Measurements from ENCODE around the gene ACTR6. TPM values are rescaled to one million over a fixed set of nuclear protein-coding genes. Genes with fewer than 3 reads are reported as not detected.

The ACTR6 gene
- total RNA-seq = 10 to 100 TPM; 28.9 to 39.6 TPM

- H3K27ac Mint-ChIP-seq = peak within 1 kb of the TSS; percentile 96 to 98
- peaks cover 6 to 13% of the 10 kb centered on the region in 2 donors for H3K36me3 Mint-ChIP-seq
- no peaks in the 10 kb centered on the region for H3K9me3 Mint-ChIP-seq
- peak; percentile 90 for ATAC-seq
- peak; percentile 93 for DNase-seq (ENCODE audit: low spot score in 2 of 2)
These were observed at the start of gene ACTR6 for GRCh38 chr12:100200463-100201181. Gene ACTR6 (plus strand): TSS chr12:100200815. CDS start chr12:100200852, 37 bp downstream.

GRCh38 chr12:100151769-100152168 lies 48.8 kb upstream of the ACTR6 start:
- no peaks in the 10 kb centered on the region for H3K9me3 Mint-ChIP-seq
- DNase-seq (ENCODE audit: low spot score in 2 of 2) = no peak
- H3K36me3 Mint-ChIP-seq = no peaks in the 10 kb centered on the region
- no peak for ATAC-seq
- H3K27ac Mint-ChIP-seq = peak overlapping the region in 1 of 2 donors; percentile 13

- no peaks in the 10 kb centered on the region for H3K36me3 Mint-ChIP-seq
- H3K27ac Mint-ChIP-seq = no peak overlapping the region
- ATAC-seq = no peak
- DNase-seq (ENCODE audit: low spot score in 2 of 2) = no peak
- no peaks in the 10 kb centered on the region for H3K9me3 Mint-ChIP-seq
These were observed 47.5 kb upstream of the ACTR6 start for GRCh38 chr12:100153131-100153530.

GRCh38 chr12:100154474-100155247 lies 46.0 kb upstream of the ACTR6 start:
- DNase-seq (ENCODE audit: low spot score in 2 of 2) (peak; percentile 78 to 80), ATAC-seq (peak; percentile 79 to 87)
- Mint-ChIP-seq H3K27ac (peak overlapping the region in 1 of 2 donors; percentile 39), H3K36me3 (no peaks in the 10 kb centered on the region), H3K9me3 (no peaks in the 10 kb centered on the region)

- ATAC-seq = no peak
- H3K36me3 Mint-ChIP-seq = no peaks in the 10 kb centered on the region
- H3K27ac Mint-ChIP-seq = peak overlapping the region in 1 of 2 donors; percentile 1
- no peaks in the 10 kb centered on the region for H3K9me3 Mint-ChIP-seq
- no peak for DNase-seq (ENCODE audit: low spot score in 2 of 2)
These were observed 43.7 kb upstream of the ACTR6 start for GRCh38 chr12:100156731-100157426.

- no peaks in the 10 kb centered on the region for H3K36me3 Mint-ChIP-seq
- no peaks in the 10 kb centered on the region for H3K9me3 Mint-ChIP-seq
- no peak for ATAC-seq
- H3K27ac Mint-ChIP-seq = peak overlapping the region in 1 of 2 donors; percentile 1
- no peak for DNase-seq (ENCODE audit: low spot score in 2 of 2)
These were observed 43.2 kb upstream of the ACTR6 start for GRCh38 chr12:100157427-100157821.

GRCh38 chr12:100158535-100158934 lies 42.1 kb upstream of the ACTR6 start:
- Mint-ChIP-seq H3K27ac (peak overlapping the region in 1 of 2 donors; percentile 41), H3K36me3 (no peaks in the 10 kb centered on the region), H3K9me3 (no peaks in the 10 kb centered on the region)
- DNase-seq (ENCODE audit: low spot score in 2 of 2) = no peak
- no peak for ATAC-seq

- ATAC-seq (no peak), DNase-seq (ENCODE audit: low spot score in 2 of 2) (no peak)
- no peaks in the 10 kb centered on the region for H3K36me3 Mint-ChIP-seq
- H3K9me3 Mint-ChIP-seq = no peaks in the 10 kb centered on the region
- no peak overlapping the region for H3K27ac Mint-ChIP-seq
These were observed 41.1 kb upstream of the ACTR6 start for GRCh38 chr12:100159391-100160104.

- no peaks in the 10 kb centered on the region for H3K9me3 Mint-ChIP-seq
- ATAC-seq = peak; percentile 98 to 99
- DNase-seq (ENCODE audit: low spot score in 2 of 2) = peak in 1 of 2 donors; percentile 64
- no peak overlapping the region for H3K27ac Mint-ChIP-seq
- H3K36me3 Mint-ChIP-seq = no peaks in the 10 kb centered on the region
These were observed 37.0 kb upstream of the ACTR6 start for GRCh38 chr12:100163416-100164152.

GRCh38 chr12:100164153-100164704 lies 36.4 kb upstream of the ACTR6 start:
- DNase-seq (ENCODE audit: low spot score in 2 of 2) (no peak), ATAC-seq (peak in 1 of 2 donors; percentile 21)
- H3K36me3 Mint-ChIP-seq = no peaks in the 10 kb centered on the region
- H3K9me3 Mint-ChIP-seq = no peaks in the 10 kb centered on the region
- H3K27ac Mint-ChIP-seq = no peak overlapping the region

- no peaks in the 10 kb centered on the region for H3K36me3 Mint-ChIP-seq
- no peak overlapping the region for H3K27ac Mint-ChIP-seq
- H3K9me3 Mint-ChIP-seq = no peaks in the 10 kb centered on the region
- DNase-seq (ENCODE audit: low spot score in 2 of 2) (no peak), ATAC-seq (no peak)
These were observed 35.3 kb upstream of the ACTR6 start for GRCh38 chr12:100165356-100165755.

- Mint-ChIP-seq H3K27ac (no peak overlapping the region), H3K36me3 (no peaks in the 10 kb centered on the region), H3K9me3 (no peaks in the 10 kb centered on the region)
- DNase-seq (ENCODE audit: low spot score in 2 of 2) (no peak), ATAC-seq (no peak)
These were observed 34.4 kb upstream of the ACTR6 start for GRCh38 chr12:100166232-100166631.

GRCh38 chr12:100168562-100168961 lies 32.1 kb upstream of the ACTR6 start:
- DNase-seq (ENCODE audit: low spot score in 2 of 2) (no peak), ATAC-seq (no peak)
- H3K36me3 Mint-ChIP-seq = peaks cover 0 to 4% of the 10 kb centered on the region in 2 donors
- no peaks in the 10 kb centered on the region for H3K9me3 Mint-ChIP-seq
- H3K27ac Mint-ChIP-seq = no peak overlapping the region

GRCh38 chr12:100169345-100169744 lies 31.3 kb upstream of the ACTR6 start:
- H3K36me3 Mint-ChIP-seq = peaks cover 0 to 4% of the 10 kb centered on the region in 2 donors
- no peak for DNase-seq (ENCODE audit: low spot score in 2 of 2)
- no peak overlapping the region for H3K27ac Mint-ChIP-seq
- ATAC-seq = no peak
- H3K9me3 Mint-ChIP-seq = no peaks in the 10 kb centered on the region

GRCh38 chr12:100170313-100170858 lies 30.2 kb upstream of the ACTR6 start:
- H3K9me3 Mint-ChIP-seq = no peaks in the 10 kb centered on the region
- H3K27ac Mint-ChIP-seq = no peak overlapping the region

More at GRCh38 chr12:100170313-100170858, 30.2 kb upstream of the ACTR6 start:
- H3K36me3 Mint-ChIP-seq = peaks cover 0 to 4% of the 10 kb centered on the region in 2 donors
- ATAC-seq (no peak), DNase-seq (ENCODE audit: low spot score in 2 of 2) (no peak)
